Astrocyte (in vitro differentiated cells and primary cell): ENCODE measurements around the gene CCDC8. TPM values are rescaled to one million over a fixed set of nuclear protein-coding genes. Genes with fewer than 3 reads are reported as not detected.

Experiments
- DNase-seq: peaks from one replicate; pipeline ENCODE4 v3.0.0-alpha.2; 2010; ENCODE audit warnings: low read depth
- FAIRE-seq: peaks from 2 replicates; lab custom pipeline; 2011; peaks lifted over from hg19 to GRCh38; lab: Jason Lieb, UNC
- H2AFZ ChIP-seq: 2 replicates; pipeline ENCODE4 v1.6.0; 2012; ENCODE audit warnings: low read depth, low read length, inconsistent platforms
- H3K27ac ChIP-seq: 2 replicates; pipeline ENCODE4 v1.5.1; 2011; ENCODE audit warnings: low read depth, low read length, inconsistent platforms
- H3K27me3 ChIP-seq: 2 replicates; pipeline ENCODE4 v1.6.0; 2011; ENCODE audit warnings: low read length, inconsistent platforms; ENCODE audit not compliant: insufficient read depth
- H3K36me3 ChIP-seq: 2 replicates; pipeline ENCODE4 v1.5.1; 2011; ENCODE audit warnings: low read length, inconsistent platforms; ENCODE audit not compliant: insufficient read depth
- H3K4me1 ChIP-seq: 2 replicates; pipeline ENCODE4 v1.5.1; 2011; ENCODE audit warnings: low read length, inconsistent platforms; ENCODE audit not compliant: insufficient read depth
- H3K4me2 ChIP-seq: 2 replicates; pipeline ENCODE4 v1.6.0; 2012; ENCODE audit warnings: low read length, inconsistent platforms
- H3K4me3 ChIP-seq: 2 replicates; pipeline ENCODE4 v1.5.1; 2011; ENCODE audit warnings: low read depth, mild to moderate bottlenecking, low read length, inconsistent platforms; ENCODE audit not compliant: insufficient read depth
- H3K79me2 ChIP-seq: 2 replicates; pipeline ENCODE4 v1.6.0; 2012; ENCODE audit warnings: mild to moderate bottlenecking, low read length, inconsistent platforms; ENCODE audit not compliant: insufficient read depth
- H3K9ac ChIP-seq: 2 replicates; pipeline ENCODE4 v1.6.0; 2012; ENCODE audit warnings: mild to moderate bottlenecking, low read length, inconsistent platforms
- H3K9me3 ChIP-seq: 2 replicates; pipeline ENCODE4 v1.5.1; 2012; ENCODE audit warnings: low read depth, mild to moderate bottlenecking, low read length, inconsistent platforms; ENCODE audit not compliant: insufficient read depth
- H4K20me1 ChIP-seq: 2 replicates; pipeline ENCODE4 v1.6.0; 2012; ENCODE audit warnings: low read length, inconsistent platforms; ENCODE audit not compliant: insufficient read depth
- H3K27ac Mint-ChIP-seq: one replicate; pipeline ENCODE4 v1.8.0; 2021; ENCODE audit warnings: mild to moderate bottlenecking, mixed read lengths; ENCODE audit not compliant: unreplicated experiment
- H3K27me3 Mint-ChIP-seq: one replicate; pipeline ENCODE4 v1.8.0; 2021; ENCODE audit warnings: low read depth, mixed read lengths; ENCODE audit not compliant: unreplicated experiment
- H3K36me3 Mint-ChIP-seq: one replicate; pipeline ENCODE4 v1.8.0; 2021; ENCODE audit warnings: low read depth, mixed read lengths; ENCODE audit not compliant: unreplicated experiment
- H3K4me1 Mint-ChIP-seq: one replicate; pipeline ENCODE4 v1.8.0; 2021; ENCODE audit warnings: low read depth, mixed read lengths; ENCODE audit not compliant: unreplicated experiment
- H3K4me3 Mint-ChIP-seq: one replicate; pipeline ENCODE4 v1.8.0; 2021; ENCODE audit warnings: mild to moderate bottlenecking, moderate library complexity, mixed read lengths; ENCODE audit not compliant: unreplicated experiment
- H3K9me3 Mint-ChIP-seq: one replicate; pipeline ENCODE4 v1.8.0; 2021; ENCODE audit warnings: mild to moderate bottlenecking, mixed read lengths; ENCODE audit not compliant: unreplicated experiment
- CTCF ChIP-seq: IDR thresholded peaks from 2 replicates; pipeline ENCODE4 v1.5.1; 2011; ENCODE audit warnings: low read depth, mild to moderate bottlenecking, inconsistent platforms, low read length, moderate library complexity; ENCODE audit not compliant: insufficient read depth
- EZH2 ChIP-seq: IDR thresholded peaks from 2 replicates; pipeline ENCODE4 v1.6.1; 2012; ENCODE audit warnings: mild to moderate bottlenecking, low read length, inconsistent platforms; ENCODE audit not compliant: insufficient read depth
- total RNA-seq: library from RNA; stranded (reverse); gene quantifications from 2 replicates; pipeline ENCODE4 v1.2.1, GENCODE V29; 2021

CCDC8 gene
- total RNA-seq, 1 donor from 2014 or later = 35.5 TPM

DNA sequence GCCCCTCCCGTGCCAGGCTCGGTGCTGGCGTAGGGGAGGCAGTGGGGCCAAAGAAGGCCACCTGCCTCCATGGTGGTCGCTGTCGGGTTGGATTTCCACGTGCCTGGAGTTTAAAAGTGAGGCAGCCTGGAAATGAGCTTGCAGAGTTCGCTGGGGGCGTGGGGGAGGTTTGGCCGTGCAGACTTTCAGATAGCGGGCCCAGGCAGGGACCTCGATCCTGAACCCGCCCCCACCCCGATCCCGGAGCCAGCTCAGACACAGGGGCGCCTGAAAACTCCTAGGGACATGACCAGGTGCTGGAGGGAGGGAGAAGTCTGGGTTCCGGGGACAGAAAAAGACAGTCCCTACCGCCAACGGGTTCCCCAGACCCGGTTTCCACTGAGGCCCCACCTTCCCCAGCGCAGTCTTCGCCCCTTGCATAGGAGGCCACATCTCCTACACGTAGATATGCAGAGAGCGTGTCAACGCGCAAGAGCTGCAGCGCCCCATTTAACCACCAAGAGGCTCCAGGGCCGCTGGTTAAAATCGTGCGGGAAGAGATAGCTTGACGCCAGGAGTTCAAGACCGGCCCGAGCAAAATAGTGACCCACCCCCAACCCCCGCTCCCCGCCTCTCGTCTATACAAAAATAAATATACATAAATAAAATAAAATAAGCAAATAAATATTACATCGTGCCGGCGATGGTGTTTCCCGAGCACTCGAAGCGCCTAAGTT, 8.5 kb downstream of the CCDC8 start:
- TF ChIP-seq CTCF (no peak), EZH2 (no peak)
- Mint-ChIP-seq H3K27me3 (no peaks in the 10 kb centered on the region), H3K36me3 (no peaks in the 10 kb centered on the region), H3K9me3 (peaks cover 4% of the 10 kb centered on the region), H3K4me1 (peaks cover 8% of the 10 kb centered on the region), H3K4me3 (no peak overlapping the region), H3K27ac (no peak overlapping the region)
- FAIRE-seq (no peak), DNase-seq (no peak)
- peak overlapping the region; percentile 81 for H3K4me2 ChIP-seq
- H4K20me1 ChIP-seq = peaks cover 10% of the 10 kb centered on the region
- no peak overlapping the region for H3K9ac ChIP-seq
- no peaks in the 10 kb centered on the region for H3K36me3 ChIP-seq
- H3K79me2 ChIP-seq = no peaks in the 10 kb centered on the region
- no peak overlapping the region for H3K27ac ChIP-seq
- peaks cover 15% of the 10 kb centered on the region for H3K4me1 ChIP-seq
- H2AFZ ChIP-seq = peak overlapping the region; percentile 83
- H3K4me3 ChIP-seq = no peak overlapping the region
- no peaks in the 10 kb centered on the region for H3K9me3 ChIP-seq
- H3K27me3 ChIP-seq = peaks cover 9% of the 10 kb centered on the region

GRCh38 chr19:46404055-46404752, 9.2 kb downstream of the CCDC8 start:
- Mint-ChIP-seq H3K27ac (peak overlapping the region; percentile 36), H3K36me3 (no peaks in the 10 kb centered on the region), H3K4me1 (peaks cover 8% of the 10 kb centered on the region), H3K9me3 (peaks cover 4% of the 10 kb centered on the region), H3K4me3 (peak overlapping the region; percentile 60), H3K27me3 (no peaks in the 10 kb centered on the region)
- Histone ChIP-seq H3K9ac (peak overlapping the region; percentile 10), H3K36me3 (no peaks in the 10 kb centered on the region), H3K27ac (no peak overlapping the region), H3K9me3 (no peaks in the 10 kb centered on the region), H3K4me3 (peak overlapping the region; percentile 13), H4K20me1 (peaks cover 10% of the 10 kb centered on the region), H3K4me1 (peaks cover 15% of the 10 kb centered on the region), H3K4me2 (peak overlapping the region; percentile 81), H2AFZ (peak overlapping the region; percentile 83), H3K79me2 (no peaks in the 10 kb centered on the region), H3K27me3 (peaks cover 9% of the 10 kb centered on the region)
- TF ChIP-seq CTCF (no peak), EZH2 (peak; percentile 11)
- FAIRE-seq = no peak
- DNase-seq = peak; percentile 33
